Endothelial cell of umbilical vein (primary cell): ENCODE measurements around the gene USP7.

Source experiments
- EZH2 ChIP-seq: IDR thresholded peaks from 2 replicates; pipeline ENCODE4 v1.6.1; 2012; ENCODE audit warnings: borderline replicate concordance, low read depth, mild to moderate bottlenecking, moderate library complexity, low read length, inconsistent platforms; ENCODE audit not compliant: severe bottlenecking
- FOS ChIP-seq: IDR thresholded peaks from 2 replicates; pipeline ENCODE4 v1.6.1; 2011; ENCODE audit warnings: mild to moderate bottlenecking, low read length, moderate library complexity, borderline replicate concordance; ENCODE audit not compliant: insufficient read depth
- GATA2 ChIP-seq: IDR thresholded peaks from 2 replicates; pipeline ENCODE4 v1.7.0; 2011; ENCODE audit warnings: low read depth, mild to moderate bottlenecking, moderate library complexity, mixed read lengths, low read length; ENCODE audit not compliant: insufficient read length, insufficient read depth
- JUN ChIP-seq: IDR thresholded peaks from 2 replicates; pipeline ENCODE4 v1.6.1; 2011; ENCODE audit warnings: borderline replicate concordance, low read depth; ENCODE audit not compliant: insufficient read length, insufficient read depth
- MYC ChIP-seq: IDR thresholded peaks from one replicate; pipeline ENCODE4 v1.6.1; 2011; ENCODE audit warnings: mild to moderate bottlenecking, low read depth, low read length
- POLR2A ChIP-seq: IDR thresholded peaks from 2 replicates; pipeline ENCODE4 v1.6.1; 2012; ENCODE audit warnings: low read depth, mild to moderate bottlenecking, control low read depth, low read length
- POLR2AphosphoS5 ChIP-seq: IDR thresholded peaks from 2 replicates; pipeline ENCODE4 v1.6.1; 2012; ENCODE audit warnings: low read depth, mild to moderate bottlenecking, control low read depth, low read length, moderate library complexity; ENCODE audit not compliant: insufficient read depth
- TF ChIP-seq, protein P1 (sequence below), 2 donors: IDR thresholded peaks; 1 replicate in 1 of 2; 2 replicates in 1 of 2; pipeline ENCODE4 v1.5.1; 2011; ENCODE audit warnings: low read length in 2 of 2, mild to moderate bottlenecking in 2 of 2, moderate library complexity in 2 of 2, control low read depth in 1 of 2, inconsistent platforms in 1 of 2, low read depth in 1 of 2; ENCODE audit not compliant: insufficient read depth in 1 of 2; ENCODE audit errors: extremely low read depth in 1 of 2
- TF ChIP-seq, protein P2 (sequence below): IDR thresholded peaks from 2 replicates; pipeline ENCODE4 v1.6.1; 2011; ENCODE audit not compliant: insufficient read depth, insufficient read length

- TF ChIP-seq, protein P1, sequence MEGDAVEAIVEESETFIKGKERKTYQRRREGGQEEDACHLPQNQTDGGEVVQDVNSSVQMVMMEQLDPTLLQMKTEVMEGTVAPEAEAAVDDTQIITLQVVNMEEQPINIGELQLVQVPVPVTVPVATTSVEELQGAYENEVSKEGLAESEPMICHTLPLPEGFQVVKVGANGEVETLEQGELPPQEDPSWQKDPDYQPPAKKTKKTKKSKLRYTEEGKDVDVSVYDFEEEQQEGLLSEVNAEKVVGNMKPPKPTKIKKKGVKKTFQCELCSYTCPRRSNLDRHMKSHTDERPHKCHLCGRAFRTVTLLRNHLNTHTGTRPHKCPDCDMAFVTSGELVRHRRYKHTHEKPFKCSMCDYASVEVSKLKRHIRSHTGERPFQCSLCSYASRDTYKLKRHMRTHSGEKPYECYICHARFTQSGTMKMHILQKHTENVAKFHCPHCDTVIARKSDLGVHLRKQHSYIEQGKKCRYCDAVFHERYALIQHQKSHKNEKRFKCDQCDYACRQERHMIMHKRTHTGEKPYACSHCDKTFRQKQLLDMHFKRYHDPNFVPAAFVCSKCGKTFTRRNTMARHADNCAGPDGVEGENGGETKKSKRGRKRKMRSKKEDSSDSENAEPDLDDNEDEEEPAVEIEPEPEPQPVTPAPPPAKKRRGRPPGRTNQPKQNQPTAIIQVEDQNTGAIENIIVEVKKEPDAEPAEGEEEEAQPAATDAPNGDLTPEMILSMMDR (IDR thresholded peaks at IDR 0.05; ENCODE audit: extremely low read depth in 1 of 2, insufficient read depth in 1 of 2, low read depth in 1 of 2, low read length in 2 of 2), result no peak
- TF ChIP-seq MYC (no peak), EZH2 (no peak), POLR2A (no peak), GATA2 (no peak), JUN (no peak), POLR2AphosphoS5 (no peak), FOS (no peak)
- TF ChIP-seq, protein P2, sequence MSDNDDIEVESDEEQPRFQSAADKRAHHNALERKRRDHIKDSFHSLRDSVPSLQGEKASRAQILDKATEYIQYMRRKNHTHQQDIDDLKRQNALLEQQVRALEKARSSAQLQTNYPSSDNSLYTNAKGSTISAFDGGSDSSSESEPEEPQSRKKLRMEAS, result no peak
These were observed 3.0 kb downstream of the USP7 start for GRCh38 chr16:8960788-8961109.
